PFSK-1 (cell line): ENCODE data around the gene NAALADL1.

Experiments
- FOXP2 ChIP-seq: optimal IDR thresholded peaks from 2 replicates; pipeline ENCODE3; 2011; ENCODE audit warnings: borderline replicate concordance, control low read depth, inconsistent platforms; ENCODE audit not compliant: insufficient read depth; ENCODE audit errors: extremely low read length, extremely low read depth
- POLR2AphosphoS5 ChIP-seq: IDR thresholded peaks from 2 replicates; pipeline ENCODE4 v1.6.1; 2012; ENCODE audit warnings: low read depth, mild to moderate bottlenecking, control low read depth, low read length, moderate library complexity
- SIN3A ChIP-seq: IDR thresholded peaks from 2 replicates; pipeline ENCODE4 v1.6.1; 2012; ENCODE audit warnings: mild to moderate bottlenecking, low read length, moderate library complexity, borderline replicate concordance; ENCODE audit not compliant: insufficient read depth
- TAF1 ChIP-seq: IDR thresholded peaks from 2 replicates; pipeline ENCODE4 v1.6.1; 2012; ENCODE audit warnings: low read length, control low read depth, borderline replicate concordance; ENCODE audit not compliant: insufficient read depth
- TF ChIP-seq, protein P1 (sequence below), 2 experiments: IDR thresholded peaks; 2 replicates each; pipeline versions ENCODE4 v1.6.1 to v1.8.0; 2011 to 2012; ENCODE audit warnings: low read depth in 2 of 2, low read length in 2 of 2, control low read depth in 1 of 2, inconsistent platforms in 1 of 2, mild to moderate bottlenecking in 1 of 2, moderate library complexity in 1 of 2; ENCODE audit not compliant: insufficient read depth in 1 of 2

- TF ChIP-seq TAF1 (no peak), POLR2AphosphoS5 (no peak), SIN3A (no peak), FOXP2 (no peak)
- TF ChIP-seq, protein P1, sequence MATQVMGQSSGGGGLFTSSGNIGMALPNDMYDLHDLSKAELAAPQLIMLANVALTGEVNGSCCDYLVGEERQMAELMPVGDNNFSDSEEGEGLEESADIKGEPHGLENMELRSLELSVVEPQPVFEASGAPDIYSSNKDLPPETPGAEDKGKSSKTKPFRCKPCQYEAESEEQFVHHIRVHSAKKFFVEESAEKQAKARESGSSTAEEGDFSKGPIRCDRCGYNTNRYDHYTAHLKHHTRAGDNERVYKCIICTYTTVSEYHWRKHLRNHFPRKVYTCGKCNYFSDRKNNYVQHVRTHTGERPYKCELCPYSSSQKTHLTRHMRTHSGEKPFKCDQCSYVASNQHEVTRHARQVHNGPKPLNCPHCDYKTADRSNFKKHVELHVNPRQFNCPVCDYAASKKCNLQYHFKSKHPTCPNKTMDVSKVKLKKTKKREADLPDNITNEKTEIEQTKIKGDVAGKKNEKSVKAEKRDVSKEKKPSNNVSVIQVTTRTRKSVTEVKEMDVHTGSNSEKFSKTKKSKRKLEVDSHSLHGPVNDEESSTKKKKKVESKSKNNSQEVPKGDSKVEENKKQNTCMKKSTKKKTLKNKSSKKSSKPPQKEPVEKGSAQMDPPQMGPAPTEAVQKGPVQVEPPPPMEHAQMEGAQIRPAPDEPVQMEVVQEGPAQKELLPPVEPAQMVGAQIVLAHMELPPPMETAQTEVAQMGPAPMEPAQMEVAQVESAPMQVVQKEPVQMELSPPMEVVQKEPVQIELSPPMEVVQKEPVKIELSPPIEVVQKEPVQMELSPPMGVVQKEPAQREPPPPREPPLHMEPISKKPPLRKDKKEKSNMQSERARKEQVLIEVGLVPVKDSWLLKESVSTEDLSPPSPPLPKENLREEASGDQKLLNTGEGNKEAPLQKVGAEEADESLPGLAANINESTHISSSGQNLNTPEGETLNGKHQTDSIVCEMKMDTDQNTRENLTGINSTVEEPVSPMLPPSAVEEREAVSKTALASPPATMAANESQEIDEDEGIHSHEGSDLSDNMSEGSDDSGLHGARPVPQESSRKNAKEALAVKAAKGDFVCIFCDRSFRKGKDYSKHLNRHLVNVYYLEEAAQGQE (IDR thresholded peaks at IDR 0.05; ENCODE audit: insufficient read depth in 1 of 2, low read depth in 2 of 2, low read length in 2 of 2) = no peak
These were observed 10.9 kb upstream of the NAALADL1 start for GRCh38 chr11:65069217-65069616.
